Measurements from ENCODE around the gene BUB1B. TPM values are rescaled to one million over a fixed set of nuclear protein-coding genes. Genes with fewer than 3 reads are reported as not detected.
"Not testable (repeated sequence)": the region's sequence is repeated elsewhere in the genome, so short reads cannot be mapped to it uniquely, and the experiment has no call there.

BUB1B gene
- total RNA-seq, 1 donor from 2014 or later: 0.85 TPM

GRCh38 chr15:40136470-40137302 lies 24.2 kb upstream of the BUB1B start:
- no peaks in the 10 kb centered on the region for H3K27me3 ChIP-seq (ENCODE audit: low read depth)
- no peak for TF ChIP-seq CTCF (IDR thresholded peaks at IDR 0.05; ENCODE audit: borderline replicate concordance)
- no peak overlapping the region for H3K4me3 ChIP-seq
- intact Hi-C loops (cut with micrococcal nuclease): no loop called here
- DNase-seq: no peak
- H3K36me3 ChIP-seq: no peaks in the 10 kb centered on the region
- no peak overlapping the region for H3K27ac ChIP-seq (replicated peaks)
- H3K9me3 ChIP-seq (replicated peaks): no peaks in the 10 kb centered on the region
- H3K4me1 ChIP-seq: no peaks in the 10 kb centered on the region

GRCh38 chr15:40137303-40138200 lies 23.3 kb upstream of the BUB1B start:
- no peak for DNase-seq
- H3K27me3 ChIP-seq (ENCODE audit: low read depth): no peaks in the 10 kb centered on the region
- no peaks in the 10 kb centered on the region for H3K36me3 ChIP-seq
- H3K9me3 ChIP-seq (replicated peaks): no peaks in the 10 kb centered on the region
- no peak overlapping the region for H3K27ac ChIP-seq (replicated peaks)
- no peak overlapping the region for H3K4me3 ChIP-seq
- intact Hi-C loops (cut with micrococcal nuclease): no loop called here
- TF ChIP-seq CTCF (IDR thresholded peaks at IDR 0.05; ENCODE audit: borderline replicate concordance): no peak
- H3K4me1 ChIP-seq: no peaks in the 10 kb centered on the region

- H3K4me1 ChIP-seq; H3K27me3 ChIP-seq (ENCODE audit: low read depth); H3K27ac ChIP-seq (replicated peaks); DNase-seq; H3K4me3 ChIP-seq; H3K36me3 ChIP-seq; intact Hi-C loops (cut with micrococcal nuclease); H3K9me3 ChIP-seq (replicated peaks): not testable (repeated sequence)
These were observed 22.7 kb upstream of the BUB1B start for GRCh38 chr15:40138201-40138570.

- no peak for TF ChIP-seq CTCF (IDR thresholded peaks at IDR 0.05; ENCODE audit: borderline replicate concordance)
- Histone ChIP-seq H3K4me1 (no peaks in the 10 kb centered on the region), H3K9me3 (replicated peaks) (no peaks in the 10 kb centered on the region), H3K27me3 (ENCODE audit: low read depth) (no peaks in the 10 kb centered on the region), H3K27ac (replicated peaks) (no peak overlapping the region), H3K36me3 (no peaks in the 10 kb centered on the region), H3K4me3 (no peak overlapping the region)
- intact Hi-C loops (cut with micrococcal nuclease): no loop called here
- DNase-seq: no peak
These were observed 18.4 kb upstream of the BUB1B start for GRCh38 chr15:40142428-40142827.

GRCh38 chr15:40146037-40146436 lies 14.8 kb upstream of the BUB1B start:
- no peaks in the 10 kb centered on the region for H3K36me3 ChIP-seq
- no peak overlapping the region for H3K27ac ChIP-seq (replicated peaks)
- no peaks in the 10 kb centered on the region for H3K4me1 ChIP-seq
- DNase-seq: no peak
- H3K27me3 ChIP-seq (ENCODE audit: low read depth): no peaks in the 10 kb centered on the region
- TF ChIP-seq CTCF (IDR thresholded peaks at IDR 0.05; ENCODE audit: borderline replicate concordance): no peak
- intact Hi-C loops (cut with micrococcal nuclease): no loop called here
- no peak overlapping the region for H3K4me3 ChIP-seq
- no peaks in the 10 kb centered on the region for H3K9me3 ChIP-seq (replicated peaks)

GRCh38 chr15:40149339-40149738 lies 11.5 kb upstream of the BUB1B start:
- Histone ChIP-seq H3K9me3 (replicated peaks) (no peaks in the 10 kb centered on the region), H3K27me3 (ENCODE audit: low read depth) (peaks cover 4% of the 10 kb centered on the region), H3K4me3 (no peak overlapping the region), H3K4me1 (no peaks in the 10 kb centered on the region), H3K27ac (replicated peaks) (no peak overlapping the region), H3K36me3 (no peaks in the 10 kb centered on the region)
- intact Hi-C loops (cut with micrococcal nuclease): no loop called here
- no peak for TF ChIP-seq CTCF (IDR thresholded peaks at IDR 0.05; ENCODE audit: borderline replicate concordance)
- no peak for DNase-seq

All from left ventricle myocardium inferior (tissue), 1 donor.